Left forelimb (tissue), 1 donor: ENCODE measurements around the gene UCKL1.

Experiments
- DNase-seq: peaks from one replicate; pipeline ENCODE4 v3.0.0-alpha.2; 2018; ENCODE audit warnings: low spot score

UCKL1 gene

DNA sequence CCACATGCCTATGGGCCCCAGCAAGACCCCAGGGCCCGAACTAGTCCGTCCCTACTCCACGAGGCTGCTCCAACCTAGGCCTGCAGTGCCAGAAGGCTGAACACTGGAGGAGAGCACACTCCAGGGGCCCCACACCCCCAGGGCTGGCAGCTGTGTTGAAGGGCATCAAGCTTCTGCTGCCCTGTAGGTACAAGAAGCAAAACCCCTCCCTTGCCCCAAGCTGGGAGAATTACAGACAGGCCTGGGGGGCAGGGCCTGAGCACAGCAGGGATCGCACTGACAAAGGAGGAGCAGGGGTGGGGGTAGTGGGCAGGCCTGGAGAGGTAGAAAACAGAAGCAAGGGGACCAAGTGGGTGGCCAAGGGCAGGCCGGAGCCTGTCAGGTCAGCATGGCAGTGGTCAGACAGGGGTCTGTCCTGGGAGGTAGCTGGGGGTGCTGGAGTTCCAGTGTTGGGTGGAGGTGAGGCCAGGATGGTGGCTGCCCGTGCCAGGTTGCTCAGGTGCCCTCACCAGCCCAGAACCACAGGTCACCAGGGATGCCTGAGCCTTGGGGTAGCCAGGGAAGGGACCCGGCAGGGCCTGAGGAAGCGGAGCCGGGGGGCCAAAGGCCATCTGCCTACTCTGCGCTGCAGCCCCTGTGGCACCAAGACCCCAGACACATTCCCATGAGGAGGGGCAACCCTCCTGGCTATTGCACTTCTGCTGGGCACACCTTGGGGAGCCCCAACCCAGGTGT is 2.9 kb upstream of the UCKL1 start:
- no peak for DNase-seq

DNA sequence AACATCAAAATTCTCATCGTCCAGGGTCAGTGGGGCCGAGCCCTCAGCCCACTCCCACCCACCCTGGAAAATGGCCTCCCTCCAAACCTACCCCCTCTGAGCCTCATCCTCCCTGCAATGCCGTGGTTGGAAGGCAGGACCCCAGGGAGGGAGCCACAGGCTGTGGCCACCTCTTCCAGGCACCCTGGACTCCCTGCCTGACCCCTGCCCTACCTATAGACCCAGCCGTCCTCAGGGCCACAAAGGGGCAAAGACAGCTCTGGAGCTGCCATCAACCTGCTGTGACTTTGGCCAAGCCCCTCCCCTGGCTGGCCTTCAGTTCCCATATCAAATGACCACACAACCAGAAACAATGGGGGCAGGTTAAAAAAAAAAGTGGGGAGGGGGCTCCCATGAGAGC is 2.3 kb upstream of the UCKL1 start:
- no peak for DNase-seq

DNA sequence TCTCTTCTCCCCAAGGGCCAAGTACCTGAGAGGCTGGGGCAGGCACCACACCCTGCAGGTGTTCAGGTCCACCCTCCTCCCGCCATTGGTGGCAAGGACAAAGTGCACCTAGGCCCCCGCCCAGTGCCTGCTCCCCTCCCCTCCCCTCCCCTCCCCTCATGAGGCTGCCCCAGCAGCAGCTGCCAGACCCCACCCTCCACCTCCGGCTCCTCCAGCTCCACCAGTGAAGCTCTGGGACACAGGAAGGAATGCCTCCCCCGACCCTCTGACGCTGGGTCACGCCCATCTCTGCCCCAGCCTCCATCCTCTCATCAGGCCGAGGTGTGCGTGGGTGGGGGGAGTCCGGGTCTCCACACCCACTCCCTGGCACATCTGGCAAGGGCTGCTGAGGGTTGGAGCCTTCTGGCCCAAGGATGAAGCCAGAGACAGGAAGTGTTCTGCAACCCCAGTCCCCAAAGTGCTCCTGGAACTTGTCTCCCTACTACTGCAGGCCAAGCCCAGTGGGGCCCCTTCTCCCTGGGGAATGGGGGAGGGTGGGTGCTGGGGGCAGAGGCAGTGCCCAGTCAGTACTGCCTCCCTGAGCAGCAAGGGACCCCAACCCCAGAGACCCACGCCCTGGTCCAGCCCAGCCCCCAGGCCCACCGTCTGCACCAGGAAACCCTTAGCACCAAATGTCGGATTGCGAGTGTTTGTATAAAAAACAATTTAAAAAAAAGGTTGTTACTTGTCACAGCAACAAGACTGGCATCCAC is 1.6 kb upstream of the UCKL1 start:
- no peak for DNase-seq

DNA sequence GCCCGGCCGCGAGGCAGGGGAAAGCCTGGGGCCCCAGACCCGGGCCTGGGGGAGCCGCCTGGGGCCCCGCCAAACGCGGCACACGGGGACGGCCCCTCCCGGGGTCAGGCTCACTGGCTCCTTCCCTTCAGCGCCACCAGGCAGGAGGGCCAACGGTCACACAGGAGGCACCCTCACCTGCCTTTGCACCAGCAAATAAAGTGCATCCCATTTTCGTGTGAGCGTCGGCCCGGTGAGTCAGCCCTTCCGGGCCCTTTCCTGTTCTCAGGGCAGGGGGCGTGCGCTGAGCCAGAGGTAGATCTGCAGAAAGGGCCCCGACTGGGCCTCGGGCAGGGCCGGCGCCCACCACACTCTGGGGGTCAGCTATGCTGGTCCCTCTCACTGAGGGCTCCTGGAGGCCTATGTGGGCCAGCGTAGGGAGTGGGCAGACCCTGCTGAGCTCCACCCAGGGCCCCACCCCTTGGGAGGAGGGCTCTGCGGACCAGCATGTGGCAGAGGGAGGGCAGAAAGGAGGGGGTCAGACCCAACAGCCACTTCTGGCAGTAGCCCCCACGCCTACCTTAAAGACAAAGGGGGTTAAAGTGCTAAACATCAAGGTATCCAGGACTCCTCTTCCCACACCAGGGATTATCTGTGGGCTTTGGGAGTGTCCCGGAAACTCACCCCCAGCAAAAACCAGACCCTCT is 931 bp upstream of the UCKL1 start:
- DNase-seq: no peak

DNA sequence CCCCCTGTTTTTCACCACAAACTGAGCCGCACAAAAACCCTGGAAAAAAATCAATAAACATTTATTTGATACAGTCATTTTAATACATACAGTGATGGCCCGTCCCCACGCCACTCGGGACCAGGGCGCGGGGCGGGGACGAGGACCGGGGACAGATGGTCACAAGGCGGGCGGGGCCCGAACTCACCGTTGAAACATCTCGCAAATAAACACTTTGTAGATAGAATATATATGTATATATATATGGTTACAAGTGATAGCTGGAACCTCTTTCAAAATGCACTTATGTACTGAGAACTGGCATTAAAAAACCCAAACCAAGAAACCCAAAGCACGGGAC is 418 bp upstream of the UCKL1 start:
- DNase-seq: no peak

DNA sequence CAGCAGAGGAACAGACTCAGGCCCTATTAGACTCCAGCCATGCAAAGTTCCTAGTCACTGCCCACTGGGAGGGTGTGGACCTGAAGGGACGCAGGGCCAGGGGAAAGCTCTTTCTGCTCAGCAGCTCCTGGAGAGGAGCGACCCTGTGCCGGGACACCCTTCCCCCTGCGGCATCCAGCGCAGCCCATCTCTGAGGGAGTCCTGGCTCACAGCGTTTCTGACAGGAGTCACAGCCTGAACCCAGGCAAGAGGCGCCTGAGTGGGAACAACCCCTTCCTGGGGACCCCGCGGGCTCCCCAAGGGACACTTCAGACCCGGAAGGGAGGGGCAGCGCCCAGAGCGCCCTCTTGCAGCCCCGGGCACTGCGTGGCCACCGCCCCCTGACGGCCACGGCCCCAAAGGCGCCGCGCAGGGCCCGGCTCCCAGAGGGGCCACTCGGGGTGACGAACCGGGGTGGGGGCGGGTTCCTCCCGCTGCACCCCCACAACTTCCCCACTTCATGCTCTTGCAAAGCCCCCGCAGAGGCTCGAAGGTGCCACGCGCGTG is 862 bp downstream of the UCKL1 start:
- no peak for DNase-seq

DNA sequence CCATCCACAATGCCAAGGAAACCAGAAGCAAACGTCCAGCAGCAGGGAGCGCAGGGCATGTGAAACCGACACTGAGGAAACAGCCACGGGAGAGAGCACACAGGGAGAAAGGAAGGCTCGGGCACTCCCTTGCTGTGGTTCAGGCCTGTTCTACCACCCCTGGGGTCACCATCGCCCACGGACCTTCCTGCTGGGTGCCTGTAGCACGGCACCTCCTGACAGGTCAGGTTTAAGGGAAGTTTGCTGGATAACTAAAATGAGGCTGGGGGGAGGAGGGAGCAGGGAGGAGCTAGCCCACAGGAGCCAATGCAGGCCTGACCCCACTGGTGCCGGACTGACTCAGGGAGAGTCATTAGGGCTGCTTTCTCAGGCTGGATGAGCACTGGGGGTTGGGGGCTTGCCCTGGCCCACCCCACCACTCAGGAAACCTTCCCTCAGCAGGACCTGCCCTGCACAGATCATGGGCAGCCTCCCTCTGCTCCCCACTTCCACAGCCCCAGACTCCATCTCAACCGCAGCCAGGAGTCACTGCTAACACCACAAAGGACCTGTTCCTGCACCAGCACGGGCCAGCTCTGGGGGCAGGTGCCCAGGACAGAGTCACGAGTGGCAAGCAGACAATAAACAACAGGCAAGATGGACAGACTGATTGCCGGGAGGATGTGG is 2.3 kb downstream of the UCKL1 start:
- DNase-seq: no peak

DNA sequence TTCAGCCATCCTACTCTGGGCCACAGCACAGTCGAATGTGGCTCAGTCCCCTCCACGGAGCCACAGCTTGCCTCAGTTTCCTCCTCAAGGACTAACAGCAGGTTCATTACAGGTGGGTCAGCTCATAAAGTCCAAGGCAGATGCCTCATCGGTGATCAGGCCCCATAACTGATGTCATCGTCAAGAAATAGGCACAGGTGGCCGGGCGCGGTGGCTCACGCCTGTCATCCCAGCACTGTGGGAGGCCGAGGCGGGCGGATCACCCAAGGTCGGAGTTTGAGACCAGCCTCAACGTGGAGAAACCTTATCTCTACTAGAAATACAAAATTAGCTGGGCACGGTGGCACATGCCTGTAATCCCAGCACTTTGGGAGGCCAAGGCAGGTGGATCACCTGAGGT is 3.4 kb downstream of the UCKL1 start:
- no peak for DNase-seq

DNA sequence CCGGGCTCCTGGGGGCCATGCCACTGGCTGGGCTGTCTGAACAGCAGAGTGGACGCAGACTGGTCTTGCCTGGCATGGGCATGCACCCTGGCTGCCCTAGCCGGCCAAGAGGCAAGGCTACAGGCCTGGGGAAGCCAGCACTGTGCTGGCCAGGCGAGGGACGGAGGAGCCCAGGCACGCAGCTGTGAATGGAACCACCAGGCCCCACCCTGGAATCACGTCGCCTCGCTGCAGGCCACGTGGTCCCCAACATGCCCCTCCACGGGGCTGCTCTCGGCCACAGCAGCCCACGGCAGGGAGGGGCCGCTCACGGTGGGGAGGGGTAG is 4.0 kb downstream of the UCKL1 start:
- no peak for DNase-seq

DNA sequence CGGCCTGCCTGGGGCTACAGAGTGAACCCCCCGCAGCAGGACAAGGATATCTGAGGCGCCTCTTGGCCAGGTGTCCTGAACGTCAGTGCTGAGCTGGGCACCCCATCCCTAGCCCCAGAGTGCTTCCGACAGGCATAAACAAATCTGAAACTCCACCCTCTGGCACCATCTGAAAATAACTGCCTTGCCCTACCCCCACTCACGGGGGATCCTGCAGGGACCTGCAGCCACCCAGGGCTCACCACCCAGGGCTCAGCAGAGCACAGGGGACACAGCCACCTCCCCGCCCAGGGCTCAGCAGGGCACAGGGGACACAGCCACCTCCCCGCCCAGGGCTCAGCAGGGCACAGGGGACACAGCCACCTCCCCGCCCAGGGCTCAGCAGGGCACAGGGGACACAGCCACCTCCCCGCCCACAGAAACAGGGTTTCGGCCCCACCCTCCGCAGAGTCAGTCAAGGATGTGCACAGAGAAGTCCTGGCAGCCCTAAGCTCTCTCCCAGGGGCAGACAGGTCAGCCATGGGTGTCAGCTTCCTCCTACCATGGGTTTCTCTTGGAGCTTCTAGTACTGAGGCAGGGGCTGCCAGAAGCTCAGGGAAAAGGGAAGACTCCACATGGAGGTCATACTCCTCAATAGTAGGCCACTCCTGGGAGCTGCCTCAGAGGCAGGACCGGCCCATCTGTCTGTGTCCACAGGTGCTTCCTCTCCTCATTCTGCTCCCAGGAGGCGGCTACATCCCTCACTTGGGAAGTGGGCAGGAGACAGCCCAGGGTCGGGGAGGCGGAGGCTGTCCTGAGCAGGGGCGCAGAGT is 4.6 kb downstream of the UCKL1 start:
- no peak for DNase-seq

DNA sequence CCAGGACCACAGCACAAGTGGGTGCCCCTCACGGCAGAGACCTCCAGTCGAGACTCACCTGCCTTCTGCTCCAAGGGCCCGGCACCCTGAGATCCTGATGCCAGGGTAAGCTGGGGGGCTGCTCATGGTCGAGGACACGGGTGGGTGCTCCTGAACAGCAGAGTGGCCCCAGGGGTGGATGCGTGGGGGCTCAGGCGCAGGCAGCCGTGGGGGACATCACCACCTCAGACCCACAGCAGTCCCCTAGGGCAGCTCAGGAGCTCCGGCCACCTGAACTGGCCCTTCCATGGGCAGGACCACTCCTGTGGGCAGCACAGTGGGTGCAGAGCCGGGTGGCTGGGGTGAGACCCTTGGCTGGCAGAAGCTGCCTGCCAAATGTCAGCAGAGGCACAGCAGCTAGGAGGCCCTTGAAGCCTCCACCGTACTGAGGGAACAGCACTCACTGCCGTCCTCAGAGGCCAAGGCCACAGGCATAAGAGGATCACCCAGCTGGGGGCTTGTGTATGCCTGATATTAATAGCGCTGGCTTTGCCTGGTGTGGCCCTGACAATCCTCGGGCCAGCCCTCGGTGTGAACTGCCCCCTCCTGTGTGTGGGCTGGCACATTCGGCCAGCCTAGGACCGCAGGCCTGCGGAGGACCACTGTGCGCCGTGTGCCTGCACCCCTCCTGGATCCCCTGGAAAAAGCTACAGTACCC is 5.4 kb downstream of the UCKL1 start:
- DNase-seq: no peak

DNA sequence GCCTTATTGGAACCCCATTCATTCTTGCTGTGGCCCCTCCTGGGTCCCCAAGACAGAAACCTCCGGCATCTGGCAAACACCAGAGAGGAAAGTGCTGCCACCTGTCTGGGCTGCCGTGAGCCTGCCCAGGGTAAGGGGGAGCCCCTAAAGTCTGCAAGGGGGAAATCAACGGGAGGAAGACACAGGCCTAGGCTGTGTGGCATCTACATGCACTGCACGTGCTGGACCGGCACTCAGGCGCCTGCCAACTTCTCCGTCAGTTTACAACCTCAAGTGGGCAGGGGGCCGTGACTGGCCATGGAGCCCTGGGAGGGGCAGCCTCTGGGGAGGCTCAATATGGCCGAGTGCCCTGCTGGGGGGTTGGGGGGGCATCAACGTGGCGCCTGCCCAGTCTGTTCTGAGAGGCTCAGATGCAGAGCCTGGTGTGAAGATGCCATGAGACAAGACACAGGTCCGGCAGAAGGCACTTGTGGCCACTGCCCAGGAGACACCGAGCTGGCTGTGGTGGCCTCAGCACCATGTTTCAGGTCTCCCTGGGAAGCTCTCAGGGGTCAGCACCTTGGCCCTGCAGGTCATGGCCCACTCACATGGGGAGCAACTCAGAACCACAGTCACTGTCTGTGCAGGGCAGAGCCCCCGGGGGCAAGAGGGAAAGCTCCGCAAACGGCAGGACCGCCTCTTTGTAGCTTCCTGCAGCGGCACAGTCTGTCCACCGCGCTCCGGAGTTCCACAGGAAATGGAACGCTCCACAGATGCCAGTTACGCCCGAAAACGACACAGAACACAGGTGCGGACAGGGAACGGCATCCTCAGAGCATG is 8.4 kb downstream of the UCKL1 start:
- no peak for DNase-seq

DNA sequence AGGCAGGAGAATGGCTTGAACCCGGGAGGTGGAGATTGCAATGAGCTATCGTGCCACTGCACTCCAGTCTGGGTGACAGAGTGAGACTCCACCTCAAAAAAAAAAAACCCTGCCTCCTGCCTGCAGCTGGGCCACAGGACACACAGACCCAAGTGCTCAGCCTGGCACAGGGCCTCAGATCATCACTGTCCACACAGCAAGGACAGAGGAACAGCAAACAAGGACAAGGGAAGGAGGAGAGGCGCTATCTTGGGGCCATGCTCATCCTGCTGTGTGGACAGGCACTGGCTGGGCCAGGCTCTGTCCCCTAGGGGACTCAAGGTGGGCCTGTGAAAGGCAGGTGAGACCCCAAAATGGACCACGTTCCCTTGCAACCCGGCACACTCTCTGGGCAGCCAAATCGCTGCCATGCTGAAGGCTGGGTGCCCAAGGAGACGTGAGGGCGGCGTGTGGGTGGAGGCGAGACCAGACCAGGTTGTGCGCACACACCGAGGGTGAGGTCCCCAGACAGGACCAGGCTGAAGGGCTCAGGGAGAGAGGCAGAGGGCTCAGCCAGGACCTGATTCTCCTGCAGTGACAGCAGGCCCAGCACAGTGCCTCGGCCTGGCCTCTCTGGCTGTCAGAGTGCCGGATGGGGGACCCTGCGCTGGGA is 9.1 kb downstream of the UCKL1 start:
- DNase-seq: no peak

DNA sequence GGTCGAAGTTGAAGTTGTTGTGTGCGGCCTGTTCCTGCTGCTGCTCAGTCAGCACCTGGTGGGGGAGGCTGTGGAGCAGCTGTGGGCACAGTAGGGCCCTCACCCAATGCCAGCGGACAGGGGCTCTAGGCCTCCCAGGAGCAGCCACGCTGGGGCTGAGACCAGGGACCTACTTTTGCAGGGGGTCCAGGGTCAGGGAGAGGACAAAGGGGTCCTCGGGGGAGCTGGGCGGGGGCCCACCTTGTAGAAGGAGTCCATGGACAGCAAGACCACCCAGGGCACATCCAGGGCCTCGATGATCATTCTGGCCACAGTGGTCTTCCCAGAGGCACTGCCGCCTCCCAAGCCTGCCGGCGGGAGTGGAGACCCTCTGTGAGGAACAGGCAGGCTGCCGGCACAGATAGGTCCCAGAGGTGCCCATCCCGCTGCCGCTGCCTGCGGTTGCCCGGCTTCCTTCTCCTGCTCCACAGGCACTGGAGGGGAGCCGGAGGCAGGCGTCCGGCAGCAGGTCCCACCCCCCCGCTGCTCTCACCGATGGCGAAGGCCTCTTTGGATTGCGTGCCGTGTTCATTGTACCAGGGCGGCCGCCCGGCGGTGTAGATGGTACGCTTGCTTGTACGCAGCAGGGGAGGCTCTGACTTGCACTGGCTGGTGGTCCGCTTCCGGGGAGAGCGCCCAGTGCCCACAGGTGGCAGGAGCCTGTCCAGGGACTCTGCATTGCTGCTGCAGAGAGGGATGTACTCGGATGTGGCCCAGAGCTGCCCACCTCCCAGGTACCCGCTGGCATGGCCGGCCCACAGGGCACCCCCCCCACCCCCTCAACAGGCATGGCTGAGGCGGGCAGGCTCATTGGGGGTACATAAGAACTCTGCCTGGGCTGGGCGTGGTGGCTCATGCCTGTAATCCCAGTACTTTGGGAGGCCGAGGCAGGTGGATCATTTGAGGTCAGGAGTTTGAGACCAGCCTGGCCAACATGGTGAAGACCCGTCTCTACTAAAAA is 10.0 kb downstream of the UCKL1 start:
- no peak for DNase-seq

DNA sequence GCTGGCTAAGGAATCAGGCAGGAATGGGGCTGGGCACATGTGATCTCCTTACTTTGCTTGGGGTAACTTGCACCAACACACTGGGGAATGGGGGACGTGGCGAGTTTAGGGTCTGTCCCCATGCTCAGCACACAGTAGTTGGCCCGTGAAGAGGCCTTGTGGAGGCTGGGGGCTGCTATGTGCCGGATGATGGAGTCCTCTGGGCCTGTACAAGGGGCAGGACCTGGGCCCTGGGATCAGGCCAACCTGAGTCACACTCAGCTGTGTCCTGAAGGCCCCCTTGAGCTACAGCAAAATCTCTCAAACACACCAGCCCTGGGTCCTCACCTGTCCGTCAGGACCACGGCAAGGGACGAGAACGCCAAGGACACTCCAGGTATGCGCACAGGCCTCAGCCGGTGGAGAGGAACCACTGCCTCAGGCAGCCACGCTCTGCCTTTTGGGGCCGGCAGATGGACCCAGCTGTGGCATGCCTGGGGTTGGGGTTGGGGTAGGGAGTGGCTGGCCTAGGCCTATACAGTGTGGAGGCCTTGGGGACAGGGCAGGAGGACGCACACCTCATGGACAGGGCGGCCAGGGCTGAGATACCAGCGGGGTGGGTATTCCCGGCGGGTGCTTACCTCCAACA is 11.1 kb downstream of the UCKL1 start:
- DNase-seq: no peak

DNA sequence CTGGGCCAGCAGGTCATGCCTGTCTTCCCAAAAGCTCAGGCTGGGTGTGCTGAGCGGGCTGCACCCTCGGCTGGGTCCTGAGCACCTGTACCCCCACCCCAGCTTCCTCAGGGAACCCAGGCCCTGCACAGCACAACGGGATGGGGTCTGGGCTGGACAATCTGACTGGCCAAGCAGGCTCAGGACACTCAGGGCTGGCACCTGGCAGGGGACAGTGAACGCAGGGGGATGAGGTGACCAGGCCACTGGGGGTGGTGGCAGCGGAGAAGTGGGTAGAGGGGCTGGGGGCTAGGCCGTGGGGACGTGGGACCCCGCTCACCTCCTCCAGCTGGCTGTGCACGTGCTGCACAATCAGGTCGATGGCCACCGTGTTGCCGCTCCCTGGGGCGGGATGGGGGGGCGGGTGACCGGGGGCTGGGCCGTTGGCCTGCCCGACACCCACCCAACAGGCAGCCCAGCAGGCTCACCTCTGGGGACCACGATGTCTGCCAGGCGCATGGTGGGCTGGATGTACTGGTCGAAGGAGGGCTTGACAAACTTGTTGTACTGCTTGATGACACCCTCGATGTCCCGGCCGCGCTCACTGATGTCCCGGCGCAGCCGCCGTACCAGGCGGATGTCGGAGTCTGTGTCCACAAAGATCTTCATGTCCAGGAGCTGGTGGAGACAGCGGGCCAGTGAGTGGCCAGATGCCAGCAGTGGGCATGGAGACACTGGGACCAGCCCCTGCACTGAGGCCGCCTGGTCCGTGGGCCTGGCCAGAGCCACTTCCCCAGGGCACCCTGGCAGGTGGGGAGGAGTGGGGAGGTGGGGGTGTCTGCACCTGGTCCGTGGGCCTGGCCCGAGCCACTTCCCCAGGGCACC is 11.9 kb downstream of the UCKL1 start:
- no peak for DNase-seq

DNA sequence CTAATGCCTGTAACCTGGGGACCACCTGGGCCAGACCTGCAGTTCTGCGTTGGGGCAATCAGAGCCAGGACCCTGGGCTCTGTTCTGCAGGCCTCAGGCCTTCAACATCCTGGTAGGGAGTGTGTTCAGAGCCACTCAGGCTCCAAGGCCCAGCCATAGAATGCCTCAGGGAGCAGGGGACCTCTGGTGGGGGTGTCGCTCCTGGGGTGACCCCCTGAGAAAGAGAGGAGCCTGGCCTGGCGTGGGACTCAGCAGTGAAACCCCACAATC is 12.5 kb downstream of the UCKL1 start:
- no peak for DNase-seq
